Upper lobe of left lung (tissue), 6 donors: Measurements from ENCODE around the gene JARID2. TPM values are rescaled to one million over a fixed set of nuclear protein-coding genes. Genes with fewer than 3 reads are reported as not detected.

Experiments used
- ATAC-seq, 2 donors: fragments of 200-7000 bp; cut with Tn5 transposase; one replicate each; pipeline ENCODE4 v1.9.1; 2022; ENCODE audit warnings: mild to moderate bottlenecking in 2 of 2, moderate library complexity in 2 of 2; ENCODE audit not compliant: low FRiP score in 2 of 2
- DNase-seq, 2 donors: peaks; one replicate each; pipeline ENCODE4 v3.0.0-alpha.2; 2019 to 2020
- H3K27ac ChIP-seq, 4 donors: fragments of 200-600 bp; sonication (generic); one replicate each; pipeline ENCODE4 v1.5.1; 2016 to 2019
- H3K27me3 ChIP-seq, 4 donors: fragments of 200-600 bp; sonication (generic); one replicate each; pipeline ENCODE4 v1.5.1; 2017 to 2019
- H3K36me3 ChIP-seq, 4 donors: fragments of 200-600 bp; sonication (generic); one replicate each; pipeline ENCODE4 v1.5.1; 2016 to 2019
- H3K4me1 ChIP-seq, 4 donors: fragments of 200-600 bp; sonication (generic); one replicate each; pipeline ENCODE4 v1.5.1; 2018 to 2019
- H3K4me3 ChIP-seq, 4 donors: fragments of 200-600 bp; sonication (generic); one replicate each; pipeline ENCODE4 v1.5.1; 2017 to 2019; ENCODE audit warnings: mild to moderate bottlenecking in 2 of 4, moderate library complexity in 1 of 4
- H3K9me3 ChIP-seq, 4 donors: fragments of 200-600 bp; sonication (generic); one replicate each; pipeline ENCODE4 v1.5.1; 2018 to 2019
- EP300 ChIP-seq, 4 donors: sonication (generic); formaldehyde crosslinking; IDR thresholded peaks; one replicate each; pipeline ENCODE4 v1.5.1; 2017; ENCODE audit warnings: antibody characterized with exemption in 4 of 4, control low read depth in 2 of 4
- POLR2A ChIP-seq, 4 donors: fragments of 450-650 bp; IDR thresholded peaks; one replicate each; pipeline ENCODE4 v1.5.1; 2016 to 2017; ENCODE audit warnings: antibody characterized with exemption in 4 of 4, mild to moderate bottlenecking in 2 of 4
- POLR2AphosphoS5 ChIP-seq, 2 donors: sonication (generic); formaldehyde crosslinking; IDR thresholded peaks; one replicate each; pipeline ENCODE4 v1.5.1; 2017; ENCODE audit warnings: antibody characterized with exemption in 2 of 2
- WGBS, 2 donors: methylation state at CpG; one replicate each; pipeline ENCODE4 v1.1.5; 2017 to 2018; 5-methylcytosine and 5-hydroxymethylcytosine counted together
- total RNA-seq, 6 donors: library from RNA; depleted of rRNA in 4 of 6; stranded (reverse); fragments of >200 nt in 4 of 6; gene quantifications; one replicate each; pipeline versions ENCODE4 v1.1.0 to v1.2.1, GENCODE V29; 2016 to 2021
- TF ChIP-seq, protein P1 (sequence below), 6 experiments: fragments of 450-650 bp in 4 of 6; fragments of 200-600 bp in 2 of 6; sonication (generic) in 2 of 6; IDR thresholded peaks; one replicate each; pipeline ENCODE4 v1.5.1; 2016 to 2019; ENCODE audit warnings: antibody characterized with exemption in 6 of 6
- donor health status: DM: no; HTN: no; CAD: no; lungs with moderate emphysema.
- donor health status: DM: no; HTN: yes; CAD: no; lungs with severe emphysema.

JARID2 gene
- total RNA-seq, 6 donors from 2014 or later = 9.6 to 37.7 (median 16.4) TPM

DNA sequence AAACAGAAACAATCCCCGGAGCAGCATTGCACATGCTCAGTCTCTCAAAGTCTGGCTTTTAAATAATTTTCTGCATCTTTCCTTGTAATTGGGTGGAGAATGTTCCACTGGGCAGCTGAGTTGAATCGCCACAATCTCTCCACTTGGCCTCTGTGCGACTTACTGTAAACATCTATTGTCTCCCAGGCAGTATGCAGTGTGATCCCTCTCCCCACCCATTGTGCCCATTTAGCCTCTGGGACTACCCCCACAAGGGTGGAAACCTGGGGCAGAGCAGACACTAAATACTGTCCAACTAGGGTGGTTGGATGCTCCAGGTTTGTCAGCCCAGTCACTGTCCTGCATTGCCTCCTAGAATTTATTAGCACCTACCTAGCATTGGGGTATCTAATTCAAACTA, 96.2 kb downstream of the JARID2 start:
- H3K4me1 ChIP-seq = peaks cover 18 to 31% (median 19%) of the 10 kb centered on the region in 4 donors
- H3K9me3 ChIP-seq = no peaks in the 10 kb centered on the region

DNA sequence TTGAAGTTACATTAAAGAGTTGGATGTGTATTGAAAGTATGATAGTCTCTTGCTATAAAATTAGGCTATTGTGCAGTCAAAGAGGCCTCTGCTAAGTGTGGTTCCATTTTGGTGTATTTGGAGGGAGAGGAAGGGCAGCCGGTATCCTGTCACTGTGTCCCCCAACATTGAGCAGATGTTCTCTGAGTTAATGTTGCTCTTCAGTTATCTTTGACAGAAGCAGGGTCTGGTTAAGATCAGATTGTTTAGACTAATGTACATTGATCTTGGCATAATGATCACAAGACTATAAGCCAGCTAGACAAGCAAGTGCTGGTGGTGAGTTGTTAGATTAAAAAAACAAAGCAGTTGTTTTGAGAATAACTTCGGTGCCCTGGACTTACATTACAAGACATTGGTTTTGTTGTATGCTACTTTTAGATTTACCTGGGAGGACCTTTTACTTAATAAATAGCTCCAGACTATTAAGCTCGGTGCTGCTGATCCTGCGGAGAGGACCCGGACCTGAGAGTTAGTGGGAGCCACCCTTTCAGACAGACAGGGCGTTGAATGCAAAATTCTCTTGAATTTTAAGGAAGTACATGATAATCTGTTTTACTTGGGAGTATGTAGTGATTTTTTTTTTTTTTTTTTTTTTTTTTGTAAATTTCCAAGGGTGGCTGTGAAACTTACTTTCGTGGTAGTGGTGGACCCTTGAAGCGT, 97.8 kb downstream of the JARID2 start:
- Histone ChIP-seq H3K4me1 (peaks cover 11 to 29% (median 16%) of the 10 kb centered on the region in 4 donors), H3K4me3 (no peak overlapping the region), H3K27me3 (no peaks in the 10 kb centered on the region), H3K9me3 (no peaks in the 10 kb centered on the region), H3K36me3 (no peaks in the 10 kb centered on the region), H3K27ac (no peak overlapping the region)
- ATAC-seq (no peak), DNase-seq (no peak)
- 72 to 74% methylated on average over 8 of the region's 8 CpGs for WGBS, 2 donors
- TF ChIP-seq, protein P1, sequence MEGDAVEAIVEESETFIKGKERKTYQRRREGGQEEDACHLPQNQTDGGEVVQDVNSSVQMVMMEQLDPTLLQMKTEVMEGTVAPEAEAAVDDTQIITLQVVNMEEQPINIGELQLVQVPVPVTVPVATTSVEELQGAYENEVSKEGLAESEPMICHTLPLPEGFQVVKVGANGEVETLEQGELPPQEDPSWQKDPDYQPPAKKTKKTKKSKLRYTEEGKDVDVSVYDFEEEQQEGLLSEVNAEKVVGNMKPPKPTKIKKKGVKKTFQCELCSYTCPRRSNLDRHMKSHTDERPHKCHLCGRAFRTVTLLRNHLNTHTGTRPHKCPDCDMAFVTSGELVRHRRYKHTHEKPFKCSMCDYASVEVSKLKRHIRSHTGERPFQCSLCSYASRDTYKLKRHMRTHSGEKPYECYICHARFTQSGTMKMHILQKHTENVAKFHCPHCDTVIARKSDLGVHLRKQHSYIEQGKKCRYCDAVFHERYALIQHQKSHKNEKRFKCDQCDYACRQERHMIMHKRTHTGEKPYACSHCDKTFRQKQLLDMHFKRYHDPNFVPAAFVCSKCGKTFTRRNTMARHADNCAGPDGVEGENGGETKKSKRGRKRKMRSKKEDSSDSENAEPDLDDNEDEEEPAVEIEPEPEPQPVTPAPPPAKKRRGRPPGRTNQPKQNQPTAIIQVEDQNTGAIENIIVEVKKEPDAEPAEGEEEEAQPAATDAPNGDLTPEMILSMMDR (IDR thresholded peaks at IDR 0.05) = no peak
- TF ChIP-seq POLR2A (IDR thresholded peaks at IDR 0.05) (no peak), POLR2AphosphoS5 (IDR thresholded peaks at IDR 0.05) (no peak), EP300 (IDR thresholded peaks at IDR 0.05) (no peak)

More for the DNA sequence above, 96.2 kb downstream of the JARID2 start:
- DNase-seq (no peak), ATAC-seq (no peak)
- Histone ChIP-seq H3K36me3 (no peaks in the 10 kb centered on the region), H3K27me3 (no peaks in the 10 kb centered on the region), H3K27ac (no peak overlapping the region), H3K4me3 (no peak overlapping the region)
- no peak for TF ChIP-seq POLR2A (IDR thresholded peaks at IDR 0.05)
- TF ChIP-seq POLR2AphosphoS5 (IDR thresholded peaks at IDR 0.05) = no peak
- TF ChIP-seq, protein P1 (IDR thresholded peaks at IDR 0.05) = no peak
- no peak for TF ChIP-seq EP300 (IDR thresholded peaks at IDR 0.05)
- WGBS, 2 donors = 87 to 91% methylated on average over 3 of the region's 3 CpGs

DNA sequence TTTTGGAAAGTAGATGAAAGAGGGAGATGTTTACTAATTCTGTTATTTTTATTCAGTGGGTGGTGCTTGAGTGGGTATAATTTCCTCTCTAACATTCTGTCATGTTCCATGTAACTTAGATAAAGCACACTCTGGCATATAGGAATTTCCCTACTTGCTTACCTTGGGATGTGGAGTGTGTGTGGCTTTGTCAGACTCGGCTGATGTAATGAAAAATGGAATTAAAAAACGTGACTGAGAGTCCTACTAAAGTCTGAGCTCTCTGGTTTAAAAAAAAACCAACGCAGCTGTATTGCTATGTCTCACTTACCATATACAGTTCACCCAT, 98.3 kb downstream of the JARID2 start:
- WGBS, 2 donors = 30 to 41% methylated on average over 3 of the region's 3 CpGs
- H3K4me1 ChIP-seq = peaks cover 11 to 29% (median 15%) of the 10 kb centered on the region in 4 donors
- DNase-seq (no peak), ATAC-seq (no peak)
- no peak for TF ChIP-seq POLR2A (IDR thresholded peaks at IDR 0.05)
- TF ChIP-seq POLR2AphosphoS5 (IDR thresholded peaks at IDR 0.05) = no peak
- TF ChIP-seq, protein P1 (IDR thresholded peaks at IDR 0.05) = no peak
- TF ChIP-seq EP300 (IDR thresholded peaks at IDR 0.05) = no peak
- no peaks in the 10 kb centered on the region for H3K9me3 ChIP-seq
- no peaks in the 10 kb centered on the region for H3K36me3 ChIP-seq
- H3K4me3 ChIP-seq = no peak overlapping the region
- no peak overlapping the region for H3K27ac ChIP-seq
- no peaks in the 10 kb centered on the region for H3K27me3 ChIP-seq

DNA sequence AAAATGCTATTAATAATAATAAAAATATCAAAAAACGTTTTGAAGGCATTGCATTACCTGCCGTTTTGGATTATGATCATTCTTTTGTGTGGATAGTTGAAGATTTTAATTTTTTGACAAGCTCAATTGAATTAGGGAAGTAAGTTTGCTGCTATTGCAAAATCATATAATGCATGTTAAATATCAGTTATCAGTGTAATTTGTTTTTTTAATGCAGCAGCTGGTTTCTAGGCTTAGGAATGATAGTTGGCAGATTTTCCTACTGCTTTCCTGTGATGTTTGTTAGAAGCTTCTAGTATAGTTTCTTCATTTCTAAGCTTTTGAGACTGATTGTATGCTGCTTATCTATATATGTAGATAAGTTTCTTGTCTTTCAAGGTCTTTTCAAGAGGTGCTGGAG, 99.0 kb downstream of the JARID2 start:
- Histone ChIP-seq H3K27ac (no peak overlapping the region), H3K27me3 (no peaks in the 10 kb centered on the region), H3K36me3 (no peaks in the 10 kb centered on the region), H3K9me3 (no peaks in the 10 kb centered on the region), H3K4me3 (no peak overlapping the region), H3K4me1 (peaks cover 11 to 28% (median 14%) of the 10 kb centered on the region in 4 donors)
- TF ChIP-seq POLR2A (IDR thresholded peaks at IDR 0.05) = no peak
- TF ChIP-seq POLR2AphosphoS5 (IDR thresholded peaks at IDR 0.05) = no peak
- TF ChIP-seq, protein P1 (IDR thresholded peaks at IDR 0.05) = no peak
- no peak for TF ChIP-seq EP300 (IDR thresholded peaks at IDR 0.05)
- DNase-seq (no peak), ATAC-seq (no peak)
- WGBS, 2 donors = 54 to 69% methylated on average over 2 of the region's 2 CpGs

DNA sequence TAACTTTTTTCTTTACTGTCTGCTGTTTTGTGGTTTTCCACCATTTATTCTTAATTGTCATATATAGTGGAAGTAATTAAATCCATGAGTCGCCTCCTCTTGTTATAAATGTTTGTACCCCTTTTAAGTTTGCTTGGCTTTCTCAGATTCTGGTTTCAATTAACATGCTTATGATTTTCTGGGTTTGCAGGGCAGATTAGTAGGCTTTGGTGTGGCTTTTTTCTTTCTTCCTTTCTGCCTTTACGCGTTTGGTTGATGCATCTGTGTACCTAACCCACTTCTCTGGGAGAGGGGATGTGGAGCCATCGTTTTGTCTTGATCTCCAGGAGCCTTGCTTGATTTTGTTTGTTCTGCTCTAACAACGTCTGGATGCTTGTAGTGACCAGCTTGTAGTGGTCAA, 100.4 kb downstream of the JARID2 start:
- Histone ChIP-seq H3K36me3 (no peaks in the 10 kb centered on the region), H3K27me3 (no peaks in the 10 kb centered on the region), H3K4me1 (peaks cover 8 to 19% (median 12%) of the 10 kb centered on the region in 4 donors), H3K4me3 (no peak overlapping the region), H3K27ac (no peak overlapping the region), H3K9me3 (no peaks in the 10 kb centered on the region)
- ATAC-seq = no peak
- WGBS, 2 donors = 64 to 77% methylated on average over 5 of the region's 5 CpGs
- DNase-seq = no peak
- no peak for TF ChIP-seq EP300 (IDR thresholded peaks at IDR 0.05)
